SK-N-MC (cell line): ENCODE measurements around the gene FLRT2.
A peak's percentile ranks its signal among the peaks of the same experiment; 100 is the strongest.

Source experiments
- DNase-seq: peaks from one replicate; pipeline ENCODE4 v3.0.0-alpha.2; 2011; ENCODE audit warnings: low read depth, low spot score
- H3K27ac ChIP-seq: fragments of 200-600 bp; sonication (generic); 2 replicates; pipeline ENCODE4 v1.5.1; 2016; ENCODE audit warnings: mixed run types
- H3K36me3 ChIP-seq: fragments of 200-600 bp; sonication (generic); 2 replicates; pipeline ENCODE4 v1.6.1; 2017; ENCODE audit warnings: antibody characterized with exemption, low read length, mixed read lengths; ENCODE audit not compliant: insufficient read depth
- H3K4me3 ChIP-seq: fragments of 200-600 bp; sonication (generic); 2 replicates; pipeline ENCODE4 v1.5.1; 2016
- H3K9ac ChIP-seq: fragments of 200-600 bp; sonication (generic); 2 replicates; pipeline ENCODE4 v1.8.0; 2017; ENCODE audit warnings: mixed run types, mixed read lengths; ENCODE audit not compliant: insufficient read length
- H3K9me3 ChIP-seq: fragments of 200-600 bp; sonication (generic); 2 replicates; pipeline ENCODE4 v1.6.1; 2017; ENCODE audit warnings: low read depth, mild to moderate bottlenecking, antibody characterized with exemption, low read length, moderate library complexity, mixed read lengths
- EZH2 ChIP-seq: fragments of 200-600 bp; sonication (generic); IDR thresholded peaks from one replicate; pipeline ENCODE4 v1.6.1; 2017; ENCODE audit warnings: antibody characterized with exemption
- FOXP2 ChIP-seq: optimal IDR thresholded peaks from 2 replicates; pipeline ENCODE3; 2011; ENCODE audit warnings: mild to moderate bottlenecking, moderate library complexity; ENCODE audit not compliant: insufficient read depth; ENCODE audit errors: extremely low read length, control extremely low read depth
- POLR2AphosphoS5 ChIP-seq: IDR thresholded peaks from 2 replicates; pipeline ENCODE4 v1.6.1; 2012; ENCODE audit warnings: mild to moderate bottlenecking, low read depth, low read length, borderline replicate concordance

FLRT2 gene

DNA sequence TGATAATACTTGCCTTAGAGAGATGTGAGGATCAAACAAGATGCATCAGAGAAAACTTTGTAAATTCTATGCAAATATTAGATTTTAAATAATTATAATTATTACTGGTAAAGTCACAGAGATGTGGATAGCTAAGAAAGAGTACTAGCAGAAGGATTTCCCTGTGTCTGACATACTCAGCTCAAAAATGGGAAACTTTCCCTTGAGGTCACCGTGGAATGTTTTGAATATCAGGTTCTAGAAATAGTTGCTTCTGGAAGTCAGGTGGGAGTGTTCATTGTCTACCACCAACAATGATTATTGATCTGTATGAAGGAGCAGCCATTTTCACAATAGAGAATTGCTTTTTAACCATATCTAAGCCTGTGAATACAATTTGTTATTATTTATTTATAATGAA is 71.7 kb downstream of the FLRT2 start:
- TF ChIP-seq FOXP2: no peak
- TF ChIP-seq POLR2AphosphoS5: no peak
- Histone ChIP-seq H3K9me3 (no peaks in the 10 kb centered on the region), H3K27ac (no peak overlapping the region), H3K9ac (no peak overlapping the region), H3K36me3 (peaks cover 56% of the 10 kb centered on the region), H3K4me3 (no peak overlapping the region)
- DNase-seq: no peak

- peaks cover 58% of the 10 kb centered on the region for H3K36me3 ChIP-seq
- no peak for DNase-seq
Observed at GRCh38 chr14:85602345-85602744, 72.4 kb downstream of the FLRT2 start.

DNA sequence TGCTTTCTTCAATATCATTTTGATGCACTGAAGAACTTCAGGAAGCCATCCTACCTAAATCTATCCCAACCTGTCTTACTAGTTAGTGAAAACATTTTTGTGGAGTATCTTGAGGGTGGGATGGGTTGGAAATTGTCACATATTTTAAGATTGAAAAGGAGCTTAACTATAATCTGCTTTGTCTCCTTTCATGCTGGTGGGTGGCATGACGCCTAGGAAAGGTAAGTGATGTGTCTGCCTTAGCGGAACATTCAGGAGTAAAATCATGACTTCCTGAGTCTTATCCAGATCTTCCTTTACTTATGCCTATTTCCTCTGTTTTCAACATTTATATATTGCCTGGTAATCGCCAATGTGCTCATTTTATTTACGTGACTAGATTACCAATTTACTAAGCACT is 74.1 kb downstream of the FLRT2 start:
- Histone ChIP-seq H3K9me3 (no peaks in the 10 kb centered on the region), H3K27ac (peak overlapping the region; percentile 15), H3K36me3 (peaks cover 61% of the 10 kb centered on the region), H3K9ac (no peak overlapping the region), H3K4me3 (no peak overlapping the region)
- TF ChIP-seq FOXP2 (no peak), POLR2AphosphoS5 (no peak), EZH2 (no peak)
- no peak for DNase-seq

More at GRCh38 chr14:85602345-85602744, 72.4 kb downstream of the FLRT2 start:
- no peak for TF ChIP-seq POLR2AphosphoS5
- Histone ChIP-seq H3K27ac (no peak overlapping the region), H3K4me3 (no peak overlapping the region), H3K9me3 (no peaks in the 10 kb centered on the region), H3K9ac (no peak overlapping the region)

- Histone ChIP-seq H3K36me3 (peaks cover 62% of the 10 kb centered on the region), H3K9ac (no peak overlapping the region), H3K4me3 (no peak overlapping the region), H3K27ac (peak overlapping the region; percentile 15), H3K9me3 (no peaks in the 10 kb centered on the region)
- no peak for DNase-seq
- TF ChIP-seq FOXP2: no peak
- TF ChIP-seq EZH2: no peak
- TF ChIP-seq POLR2AphosphoS5: no peak
Observed at GRCh38 chr14:85604714-85605113, 74.8 kb downstream of the FLRT2 start.

GRCh38 chr14:85607651-85608081 is 77.7 kb downstream of the FLRT2 start:
- Histone ChIP-seq H3K27ac (peak overlapping the region; percentile 30), H3K4me3 (no peak overlapping the region), H3K9ac (no peak overlapping the region), H3K36me3 (peaks cover 58% of the 10 kb centered on the region), H3K9me3 (no peaks in the 10 kb centered on the region)
- no peak for DNase-seq
- TF ChIP-seq POLR2AphosphoS5 (no peak), EZH2 (no peak), FOXP2 (no peak)

DNA sequence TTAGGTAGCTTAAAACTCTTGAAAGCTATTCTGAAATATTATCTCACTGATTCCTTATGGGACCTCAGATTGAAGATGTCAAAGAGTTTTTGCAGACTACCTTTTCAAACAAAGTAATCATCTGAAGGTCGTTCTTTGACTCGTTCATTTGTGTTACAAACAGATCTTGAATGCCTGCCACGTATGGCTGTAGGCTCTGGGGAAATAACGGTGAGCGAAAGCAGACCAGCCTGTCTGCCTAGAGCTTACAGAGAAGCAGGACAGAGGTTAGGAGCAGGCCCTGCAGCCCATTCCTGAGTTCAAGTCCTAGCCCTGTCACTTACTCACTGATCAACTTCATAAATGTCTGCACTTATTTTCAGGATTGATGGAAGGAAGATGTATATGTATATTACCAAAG is 83.6 kb downstream of the FLRT2 start:
- no peak for DNase-seq
- no peak overlapping the region for H3K27ac ChIP-seq
- H3K4me3 ChIP-seq: no peak overlapping the region
- TF ChIP-seq POLR2AphosphoS5: no peak
- no peak for TF ChIP-seq EZH2
- TF ChIP-seq FOXP2: no peak
- H3K9ac ChIP-seq: no peak overlapping the region
- H3K9me3 ChIP-seq: no peaks in the 10 kb centered on the region
- H3K36me3 ChIP-seq: peaks cover 36% of the 10 kb centered on the region

DNA sequence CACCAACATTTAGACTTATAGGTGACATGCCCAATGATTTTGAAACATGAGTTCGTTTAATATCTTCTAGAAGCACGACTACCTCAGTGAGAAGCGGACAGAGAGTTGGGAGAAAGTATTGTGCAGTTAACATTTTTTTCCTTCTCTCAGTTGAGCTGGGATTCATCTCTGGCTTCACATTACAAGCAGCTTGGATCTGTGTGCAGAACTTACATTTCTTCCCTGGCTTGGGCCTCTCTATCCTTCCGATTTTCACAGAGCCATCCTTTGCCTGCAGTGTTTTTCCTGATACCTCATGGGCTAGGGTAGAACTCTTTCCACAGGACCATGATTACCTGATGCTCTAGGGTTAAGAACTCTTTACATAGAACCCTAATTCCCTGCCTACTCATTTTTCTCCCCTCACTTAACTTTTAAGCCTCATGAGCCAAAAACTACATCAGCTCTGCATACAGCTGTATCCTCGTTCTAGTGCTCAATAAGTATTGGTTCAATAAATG is 86.5 kb downstream of the FLRT2 start:
- Histone ChIP-seq H3K27ac (no peak overlapping the region), H3K9ac (no peak overlapping the region), H3K4me3 (no peak overlapping the region), H3K36me3 (peaks cover 50% of the 10 kb centered on the region), H3K9me3 (no peaks in the 10 kb centered on the region)
- DNase-seq: no peak
- TF ChIP-seq FOXP2 (no peak), POLR2AphosphoS5 (no peak), EZH2 (no peak)

DNA sequence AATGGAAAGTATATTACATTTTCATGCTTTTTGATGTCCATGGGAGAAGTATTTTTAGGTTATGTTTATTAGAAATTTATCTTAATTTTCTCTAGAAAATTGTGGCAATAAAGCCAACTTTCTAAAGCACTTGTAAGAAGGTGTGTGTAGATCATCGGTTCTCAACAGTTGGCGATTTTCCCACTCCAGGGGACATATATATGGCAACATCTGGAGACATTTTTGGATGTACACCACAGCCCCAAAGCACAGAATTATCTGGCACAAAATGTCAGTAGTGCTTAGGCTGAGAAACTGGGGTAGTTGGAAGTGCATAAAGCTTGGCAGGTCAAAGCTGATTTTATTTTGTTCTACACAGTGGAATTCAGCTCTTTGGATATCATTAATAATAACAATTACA is 86.9 kb downstream of the FLRT2 start:
- no peak for DNase-seq
- no peaks in the 10 kb centered on the region for H3K9me3 ChIP-seq
- no peak overlapping the region for H3K4me3 ChIP-seq
- TF ChIP-seq POLR2AphosphoS5: no peak
- TF ChIP-seq FOXP2: no peak
- TF ChIP-seq EZH2: no peak
- H3K36me3 ChIP-seq: peaks cover 54% of the 10 kb centered on the region
- H3K9ac ChIP-seq: no peak overlapping the region
- H3K27ac ChIP-seq: no peak overlapping the region

- Histone ChIP-seq H3K27ac (peak overlapping the region; percentile 45; the same call in 1 of the 2 replicates), H3K9me3 (no peaks in the 10 kb centered on the region), H3K36me3 (peaks cover 55% of the 10 kb centered on the region), H3K4me3 (no peak overlapping the region), H3K9ac (no peak overlapping the region)
- peak; percentile 73 for DNase-seq
- TF ChIP-seq POLR2AphosphoS5: peak; percentile 45; the same call in 1 of the 2 replicates
- no peak for TF ChIP-seq FOXP2
- no peak for TF ChIP-seq EZH2
Observed at GRCh38 chr14:85617791-85618190, 87.8 kb downstream of the FLRT2 start.

DNA sequence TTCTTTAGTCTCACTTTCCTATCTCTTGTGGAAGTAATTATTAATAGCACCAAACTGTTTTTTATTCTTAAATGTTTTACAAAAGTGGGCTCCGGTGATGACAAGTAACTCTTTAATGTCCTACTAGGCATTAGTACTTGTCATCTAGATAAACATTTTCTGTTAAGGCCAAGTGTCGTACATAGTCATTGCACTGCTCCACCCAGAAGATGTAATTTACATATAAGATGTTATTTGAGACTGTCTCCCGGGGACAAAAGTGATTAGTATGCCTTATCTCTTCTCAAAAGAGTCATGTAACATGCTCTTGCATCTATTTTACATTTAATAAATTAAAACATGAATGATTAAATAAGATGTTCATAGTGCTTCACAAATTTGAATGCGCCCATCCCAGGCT is 88.4 kb downstream of the FLRT2 start:
- DNase-seq: no peak
- Histone ChIP-seq H3K27ac (no peak overlapping the region), H3K9ac (no peak overlapping the region), H3K9me3 (no peaks in the 10 kb centered on the region), H3K36me3 (peaks cover 58% of the 10 kb centered on the region), H3K4me3 (no peak overlapping the region)
- no peak for TF ChIP-seq POLR2AphosphoS5
- no peak for TF ChIP-seq FOXP2
- TF ChIP-seq EZH2: no peak
